T-helper 2 cell treated with Interferon-gamma antibody and Interleukin-4, amounts not matched to agents 5 μg/mL and 100 μg/mL, for 36 hours (primary cell): ENCODE measurements around the gene ZNF674.
"Not testable (repeated sequence)": the region's sequence is repeated elsewhere in the genome, so short reads cannot be mapped to it uniquely, and the experiment has no call there.

Experiments used
- DNase-seq: peaks from one replicate; pipeline ENCODE4 v3.0.0; 2021; ENCODE audit warnings: low spot score
- H3K27ac Mint-ChIP-seq: one replicate; pipeline ENCODE4 v1.8.0; 2021; ENCODE audit warnings: mild to moderate bottlenecking, mixed read lengths
- H3K27me3 Mint-ChIP-seq: one replicate; pipeline ENCODE4 v1.8.0; 2021; ENCODE audit warnings: low read depth, mixed read lengths
- H3K36me3 Mint-ChIP-seq: one replicate; pipeline ENCODE4 v1.8.0; 2021; ENCODE audit warnings: low read depth, mixed read lengths
- H3K4me1 Mint-ChIP-seq: one replicate; pipeline ENCODE4 v1.8.0; 2021; ENCODE audit warnings: low read depth, mixed read lengths
- H3K4me3 Mint-ChIP-seq: one replicate; pipeline ENCODE4 v1.8.0; 2022; ENCODE audit warnings: mild to moderate bottlenecking, moderate library complexity, mixed read lengths
- H3K9me3 Mint-ChIP-seq: one replicate; pipeline ENCODE4 v1.8.0; 2021; ENCODE audit warnings: mixed read lengths

ZNF674 gene

DNA sequence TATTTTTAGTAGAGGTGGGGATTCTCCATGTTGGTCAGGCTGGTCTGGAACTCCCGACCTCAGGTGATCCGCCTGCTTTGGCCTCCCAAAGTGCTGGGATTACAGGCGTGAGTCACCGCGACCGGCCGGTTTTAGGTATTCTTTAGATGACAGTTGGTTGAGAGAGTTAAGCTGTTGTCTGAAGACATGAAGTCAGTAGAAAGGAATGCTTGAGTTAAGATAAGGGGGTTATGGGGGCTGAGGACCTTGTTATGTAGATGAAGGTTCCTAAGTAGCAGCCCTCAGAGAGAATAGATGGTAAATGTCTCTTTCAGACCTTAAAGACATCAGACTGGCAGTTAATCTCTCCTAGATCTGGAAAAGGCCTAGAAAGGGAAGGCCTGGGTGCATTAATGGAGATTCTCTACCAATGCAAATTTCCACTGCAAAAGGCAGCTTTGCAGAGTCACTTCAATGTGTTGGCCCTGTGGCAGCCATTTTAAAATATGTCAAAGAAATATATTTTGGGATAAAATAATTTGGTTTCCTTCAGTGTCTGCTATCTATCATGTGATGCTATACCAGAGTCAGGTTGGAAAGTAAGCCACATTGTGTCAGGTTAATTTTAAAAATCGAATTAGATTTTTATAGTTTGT, 6.4 kb upstream of the ZNF674 start:
- Mint-ChIP-seq H3K27ac (no peak overlapping the region), H3K4me3 (no peak overlapping the region), H3K27me3 (no peaks in the 10 kb centered on the region), H3K36me3 (peaks cover 10% of the 10 kb centered on the region), H3K9me3 (no peaks in the 10 kb centered on the region), H3K4me1 (peaks cover 1% of the 10 kb centered on the region)
- no peak for DNase-seq

DNA sequence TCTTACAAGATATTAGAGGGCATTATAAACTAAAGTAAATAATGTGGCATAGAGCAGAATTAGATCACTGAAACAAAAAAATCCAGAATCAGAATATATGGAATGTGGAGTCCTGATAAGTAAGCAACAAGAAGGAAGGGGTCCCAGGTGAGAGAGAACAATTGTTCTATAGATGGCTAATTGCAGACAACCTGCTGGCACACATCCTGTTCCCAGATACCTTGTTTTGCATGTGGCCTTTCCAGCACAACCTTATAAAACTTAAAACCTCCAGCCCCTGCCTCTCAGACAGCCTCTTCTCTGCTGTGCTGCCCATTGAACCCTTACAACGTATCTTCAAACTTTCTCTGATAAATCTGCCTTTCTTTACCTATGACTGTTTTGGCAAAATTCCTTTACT, 4.7 kb upstream of the ZNF674 start:
- Mint-ChIP-seq H3K36me3 (peaks cover 12% of the 10 kb centered on the region), H3K4me1 (peaks cover 7% of the 10 kb centered on the region), H3K27me3 (no peaks in the 10 kb centered on the region), H3K4me3 (no peak overlapping the region), H3K9me3 (no peaks in the 10 kb centered on the region), H3K27ac (no peak overlapping the region)
- DNase-seq: no peak

DNA sequence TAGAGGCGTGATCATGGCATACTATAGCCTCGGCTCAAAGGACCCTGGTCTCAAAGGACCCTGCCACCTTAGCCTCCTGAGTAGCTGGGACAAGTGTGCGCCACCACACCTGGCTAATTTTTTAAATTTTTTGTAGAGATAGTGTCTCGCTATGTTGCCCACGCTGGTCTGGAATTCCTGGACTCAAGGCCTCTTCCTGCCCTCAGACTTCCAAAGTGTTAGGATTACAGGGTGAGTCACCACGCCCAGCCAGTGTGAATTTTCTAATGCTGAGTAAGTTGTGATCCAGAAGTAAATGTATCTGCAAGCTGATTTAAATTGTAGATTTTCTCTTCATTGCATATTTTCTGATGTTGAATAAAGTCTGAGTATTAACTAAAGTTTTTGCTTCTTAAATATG, 2.6 kb upstream of the ZNF674 start:
- no peaks in the 10 kb centered on the region for H3K27me3 Mint-ChIP-seq

DNA sequence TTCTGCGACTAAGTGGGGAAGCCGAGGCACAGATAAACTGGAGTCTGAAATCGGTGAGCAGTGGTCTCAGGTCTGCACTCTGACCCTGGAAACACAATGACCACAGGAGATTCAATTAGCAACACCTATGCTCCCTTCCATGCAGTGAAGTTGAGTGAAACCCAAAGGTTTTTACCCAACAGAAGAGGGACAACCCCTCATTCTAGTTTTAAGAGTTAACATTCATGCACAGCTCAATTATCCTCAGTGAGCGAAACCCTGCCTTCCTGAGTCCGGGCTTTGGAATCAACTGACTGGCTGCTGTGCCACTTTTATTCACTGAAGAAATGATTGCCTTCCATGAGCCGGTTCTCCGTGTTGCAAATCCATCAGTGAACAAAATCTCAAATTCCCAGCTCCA, 694 bp downstream of the ZNF674 start:
- Mint-ChIP-seq H3K27ac (peak overlapping the region; percentile 100), H3K4me3 (peak overlapping the region; percentile 97), H3K36me3 (peaks cover 19% of the 10 kb centered on the region), H3K4me1 (peaks cover 15% of the 10 kb centered on the region)
- H3K9me3 Mint-ChIP-seq, DNase-seq, H3K27me3 Mint-ChIP-seq: not testable (repeated sequence)

More for the DNA sequence above, 2.6 kb upstream of the ZNF674 start:
- Mint-ChIP-seq H3K4me3 (no peak overlapping the region), H3K36me3 (peaks cover 16% of the 10 kb centered on the region), H3K9me3 (no peaks in the 10 kb centered on the region), H3K27ac (no peak overlapping the region), H3K4me1 (peaks cover 15% of the 10 kb centered on the region)
- DNase-seq: no peak

DNA sequence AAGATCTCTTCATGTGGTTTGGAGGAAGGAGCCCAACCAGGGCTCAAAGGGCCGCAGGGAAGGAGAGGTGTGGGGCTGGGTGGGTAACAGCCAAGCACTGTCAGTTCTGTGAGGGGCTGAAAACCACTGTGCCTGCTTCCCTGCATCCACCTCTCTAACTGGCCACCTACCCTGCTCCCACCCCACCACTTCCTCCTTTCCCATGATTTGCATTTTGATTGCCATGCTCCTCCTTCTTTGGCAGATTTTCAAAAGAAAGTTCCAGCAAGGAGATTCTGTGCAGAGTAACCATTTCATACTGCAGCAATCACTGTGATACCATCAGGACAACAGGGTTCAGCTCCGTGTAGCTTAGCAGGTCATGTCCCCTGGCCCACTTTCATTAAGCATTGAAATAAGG, 1.8 kb downstream of the ZNF674 start:
- Mint-ChIP-seq H3K36me3 (peaks cover 13% of the 10 kb centered on the region), H3K4me3 (no peak overlapping the region), H3K9me3 (no peaks in the 10 kb centered on the region), H3K27me3 (no peaks in the 10 kb centered on the region), H3K27ac (no peak overlapping the region), H3K4me1 (peaks cover 15% of the 10 kb centered on the region)
- DNase-seq: no peak

DNA sequence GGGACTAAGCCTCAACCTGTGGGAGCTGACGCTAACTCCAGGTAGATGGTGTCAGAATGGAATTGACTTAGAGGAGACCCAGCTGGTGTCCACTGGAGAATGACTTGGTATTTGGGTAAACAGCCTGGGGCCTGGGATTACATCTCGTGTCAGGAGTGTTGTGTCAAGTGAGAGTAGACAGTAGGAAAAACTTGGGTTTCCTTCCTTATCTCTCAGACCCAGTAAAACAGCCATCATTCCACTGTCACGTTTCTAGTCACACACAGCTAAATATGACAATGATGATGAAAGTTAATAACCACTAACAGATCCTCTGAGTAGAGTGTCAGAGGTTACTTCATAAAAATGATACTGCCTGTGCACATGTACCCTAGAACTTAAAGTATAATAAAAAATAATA, 13.8 kb downstream of the ZNF674 start:
- H3K36me3 Mint-ChIP-seq: peaks cover 12% of the 10 kb centered on the region
- H3K27me3 Mint-ChIP-seq: no peaks in the 10 kb centered on the region
- H3K9me3 Mint-ChIP-seq: no peaks in the 10 kb centered on the region
- no peak overlapping the region for H3K27ac Mint-ChIP-seq
- H3K4me1 Mint-ChIP-seq: peaks cover 2% of the 10 kb centered on the region
- no peak overlapping the region for H3K4me3 Mint-ChIP-seq
- DNase-seq: no peak

DNA sequence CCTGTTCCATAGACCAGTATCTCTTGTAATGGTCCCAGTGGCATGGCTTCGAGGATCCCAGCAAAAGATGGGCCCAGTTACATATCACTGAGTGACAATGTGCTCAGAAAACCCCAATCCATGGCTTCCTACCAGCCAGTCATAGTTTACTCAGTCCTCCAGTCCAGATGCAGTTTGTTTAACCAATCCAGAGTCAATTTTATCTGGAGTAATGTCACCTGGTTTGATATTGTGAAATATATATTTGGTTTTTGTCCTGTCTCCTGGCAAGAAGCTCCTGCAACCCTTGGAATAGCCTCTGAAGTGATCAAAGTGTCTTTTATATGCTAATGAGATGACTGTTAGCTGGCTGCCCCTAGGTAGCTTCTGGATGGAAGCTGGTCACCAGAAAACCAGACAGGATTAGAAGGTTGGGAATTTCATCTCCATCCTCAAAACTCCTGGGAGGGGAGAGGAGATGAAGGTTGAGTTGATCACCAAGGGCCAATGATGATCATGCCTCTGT, 14.8 kb downstream of the ZNF674 start:
- H3K27me3 Mint-ChIP-seq, H3K27ac Mint-ChIP-seq, DNase-seq, H3K4me3 Mint-ChIP-seq, H3K4me1 Mint-ChIP-seq, H3K9me3 Mint-ChIP-seq: not testable (repeated sequence)
- H3K36me3 Mint-ChIP-seq: peaks cover 12% of the 10 kb centered on the region

DNA sequence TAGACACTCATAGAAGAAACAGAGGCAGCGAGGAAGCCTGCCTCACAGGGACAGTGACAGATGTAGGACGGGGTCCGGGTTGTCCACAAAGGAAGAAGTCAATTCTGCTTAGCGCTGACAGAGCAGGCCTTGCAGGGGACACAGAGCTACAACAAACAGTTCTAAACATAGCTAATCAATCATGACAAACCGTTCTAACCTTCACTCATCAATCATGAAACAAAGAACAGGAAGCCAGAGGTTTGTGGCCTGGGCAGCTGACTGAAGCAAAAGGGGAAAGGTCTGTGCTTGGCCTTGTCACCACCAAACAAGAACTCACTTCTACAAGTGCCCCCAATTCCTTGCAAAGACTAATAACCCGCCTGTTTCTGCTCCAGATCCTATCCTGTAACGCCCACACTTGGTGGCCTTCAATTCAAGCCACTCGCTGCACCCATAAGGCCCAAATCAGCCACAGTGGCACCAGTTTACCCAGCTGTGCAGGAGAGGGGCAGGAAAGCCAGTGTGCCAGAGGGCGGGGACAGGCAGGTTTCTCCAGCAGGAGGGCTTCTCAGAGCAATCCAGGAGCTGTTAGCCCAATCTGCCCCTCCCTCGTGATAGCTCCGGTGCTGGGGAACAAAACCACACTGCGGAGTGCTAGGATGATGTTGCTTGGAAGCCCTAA, 15.3 kb downstream of the ZNF674 start:
- H3K9me3 Mint-ChIP-seq, H3K4me1 Mint-ChIP-seq, H3K27ac Mint-ChIP-seq, DNase-seq, H3K27me3 Mint-ChIP-seq, H3K4me3 Mint-ChIP-seq: not testable (repeated sequence)
- peaks cover 12% of the 10 kb centered on the region for H3K36me3 Mint-ChIP-seq

DNA sequence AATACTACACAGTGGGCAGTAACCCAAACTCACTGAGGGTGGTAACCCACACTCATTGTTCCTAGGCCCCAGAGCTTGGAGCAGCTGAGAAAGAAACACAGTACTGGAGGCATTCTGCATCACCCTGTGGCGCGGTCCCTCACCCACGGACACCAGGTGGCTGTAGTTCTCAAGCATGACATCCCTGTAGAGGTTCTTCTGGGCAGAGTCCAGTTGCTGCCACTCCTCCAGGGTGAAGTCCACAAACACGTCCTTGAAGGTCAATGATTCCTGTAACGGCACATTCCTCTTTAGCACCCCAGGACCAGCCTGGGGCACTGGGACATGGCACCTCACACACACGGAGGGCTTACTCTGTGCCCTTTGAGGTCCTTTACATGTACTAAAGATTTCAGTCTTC, 16.6 kb downstream of the ZNF674 start:
- H3K36me3 Mint-ChIP-seq: peaks cover 12% of the 10 kb centered on the region
- not testable (repeated sequence) for H3K27ac Mint-ChIP-seq

DNA sequence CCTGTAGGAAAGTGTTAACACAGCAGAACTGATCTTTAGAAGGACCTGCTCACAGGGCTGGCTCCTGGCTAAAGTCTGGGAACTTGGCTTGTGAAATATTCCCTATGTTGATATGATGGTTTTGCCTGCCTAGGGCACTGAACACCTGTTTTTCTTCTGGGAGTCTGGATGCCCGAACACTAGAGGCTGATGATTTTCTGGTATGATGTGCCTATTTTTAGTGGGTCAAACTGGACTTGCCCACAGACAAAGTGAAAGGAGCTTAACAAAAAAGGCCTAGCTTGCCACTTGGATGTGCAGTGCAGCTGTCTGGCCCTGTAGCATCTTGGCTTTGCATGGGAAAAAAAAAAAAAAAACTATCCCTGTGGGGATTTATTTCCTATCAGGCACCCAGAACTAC, 39.1 kb downstream of the ZNF674 start:
- Mint-ChIP-seq H3K27ac (no peak overlapping the region), H3K9me3 (peaks cover 36% of the 10 kb centered on the region), H3K27me3 (no peaks in the 10 kb centered on the region), H3K4me1 (no peaks in the 10 kb centered on the region), H3K36me3 (peaks cover 38% of the 10 kb centered on the region), H3K4me3 (no peak overlapping the region)
- DNase-seq: no peak

More for the DNA sequence above, 16.6 kb downstream of the ZNF674 start:
- not testable (repeated sequence) for H3K27me3 Mint-ChIP-seq, H3K4me1 Mint-ChIP-seq, H3K4me3 Mint-ChIP-seq, DNase-seq, H3K9me3 Mint-ChIP-seq

DNA sequence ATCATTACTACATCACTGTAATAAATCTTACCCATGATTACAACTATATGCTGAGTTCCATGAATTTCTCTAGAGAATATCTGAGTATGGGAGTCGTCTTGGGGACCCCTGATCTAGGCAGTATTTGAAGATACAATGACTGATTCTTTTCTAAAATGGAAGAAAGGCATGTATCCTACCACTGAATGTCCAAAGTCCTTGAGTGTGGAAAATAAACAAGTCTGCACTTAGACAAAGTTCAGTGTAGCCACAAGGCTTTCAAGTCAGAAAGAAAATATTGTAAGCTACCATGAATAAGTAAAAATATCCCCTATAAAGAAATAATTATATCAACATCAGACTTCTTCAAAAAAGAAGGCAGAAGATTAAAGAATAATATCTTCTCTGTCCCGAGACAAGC, 42.4 kb downstream of the ZNF674 start:
- H3K27me3 Mint-ChIP-seq: no peaks in the 10 kb centered on the region
- H3K9me3 Mint-ChIP-seq: peaks cover 48% of the 10 kb centered on the region
- no peak overlapping the region for H3K27ac Mint-ChIP-seq
- H3K4me3 Mint-ChIP-seq: no peak overlapping the region
- H3K4me1 Mint-ChIP-seq: no peaks in the 10 kb centered on the region
- DNase-seq: no peak
- peaks cover 44% of the 10 kb centered on the region for H3K36me3 Mint-ChIP-seq

DNA sequence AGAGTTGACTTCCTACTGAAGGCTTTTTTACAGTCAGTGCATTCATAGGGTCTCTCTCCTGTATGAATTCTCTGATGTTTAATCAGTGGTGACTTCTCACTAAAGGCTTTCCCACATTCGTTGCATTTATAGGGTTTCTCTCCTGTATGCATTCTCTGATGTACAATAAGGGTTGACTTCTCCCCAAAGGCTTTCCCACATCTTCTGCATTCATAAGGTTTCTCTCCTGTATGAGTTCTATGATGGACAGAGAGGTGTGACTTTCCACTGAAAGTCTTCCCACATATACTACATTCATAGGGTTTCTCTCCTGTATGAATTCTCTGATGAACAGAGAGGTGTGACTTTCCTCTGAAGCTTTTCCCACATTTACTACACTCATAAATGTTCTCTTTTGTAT, 45.2 kb downstream of the ZNF674 start:
- Mint-ChIP-seq H3K9me3 (peaks cover 51% of the 10 kb centered on the region), H3K27me3 (no peaks in the 10 kb centered on the region), H3K27ac (no peak overlapping the region), H3K4me1 (no peaks in the 10 kb centered on the region), H3K36me3 (peaks cover 41% of the 10 kb centered on the region), H3K4me3 (no peak overlapping the region)
- no peak for DNase-seq

DNA sequence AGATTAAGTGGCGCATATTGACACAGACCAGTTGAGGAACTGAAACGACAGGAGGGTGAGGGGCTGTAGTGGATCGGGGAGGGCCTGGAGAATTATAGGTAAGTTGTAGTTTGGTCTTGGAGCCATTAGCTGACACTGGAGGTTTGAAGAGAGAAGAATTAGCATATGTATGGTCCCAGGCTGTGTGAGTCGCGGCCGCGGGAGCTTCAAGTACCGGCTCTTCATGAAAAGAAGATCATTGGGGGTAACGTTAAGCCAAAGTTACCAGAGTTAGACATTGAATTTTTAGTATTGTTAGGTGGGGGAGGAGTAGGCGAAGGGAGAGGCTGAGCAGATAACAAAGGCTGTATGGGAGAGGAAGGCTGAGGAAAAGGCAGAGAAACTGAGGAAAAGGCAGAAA, 56.5 kb downstream of the ZNF674 start:
- H3K9me3 Mint-ChIP-seq: peaks cover 32% of the 10 kb centered on the region
- H3K27me3 Mint-ChIP-seq: no peaks in the 10 kb centered on the region
- DNase-seq: no peak
- peaks cover 32% of the 10 kb centered on the region for H3K36me3 Mint-ChIP-seq
- no peaks in the 10 kb centered on the region for H3K4me1 Mint-ChIP-seq
- no peak overlapping the region for H3K27ac Mint-ChIP-seq
- H3K4me3 Mint-ChIP-seq: no peak overlapping the region

DNA sequence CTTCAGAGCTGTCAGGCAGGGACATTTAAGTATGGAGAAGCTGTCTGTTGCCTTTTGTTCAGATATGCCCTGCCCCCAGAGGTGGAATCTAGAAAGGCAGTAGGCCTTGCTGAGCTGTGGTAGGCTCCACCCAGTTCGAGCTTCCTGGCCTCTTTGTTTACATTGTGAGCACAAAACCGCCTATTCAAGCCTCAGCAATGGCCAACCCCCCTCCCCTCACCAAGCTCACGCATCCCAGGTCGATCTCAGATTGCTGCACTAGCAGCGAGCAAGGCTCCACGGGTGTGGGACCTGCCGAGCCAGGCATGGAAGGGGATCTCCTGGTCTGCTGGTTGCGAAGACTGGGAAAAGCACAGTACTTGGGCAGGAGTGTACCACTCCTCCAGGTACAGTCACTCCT, 59.3 kb downstream of the ZNF674 start:
- H3K27ac Mint-ChIP-seq: no peak overlapping the region
- H3K4me1 Mint-ChIP-seq: no peaks in the 10 kb centered on the region
- H3K36me3 Mint-ChIP-seq: peaks cover 45% of the 10 kb centered on the region
- H3K27me3 Mint-ChIP-seq: no peaks in the 10 kb centered on the region
- no peak for DNase-seq
- no peak overlapping the region for H3K4me3 Mint-ChIP-seq
- H3K9me3 Mint-ChIP-seq: peaks cover 40% of the 10 kb centered on the region

DNA sequence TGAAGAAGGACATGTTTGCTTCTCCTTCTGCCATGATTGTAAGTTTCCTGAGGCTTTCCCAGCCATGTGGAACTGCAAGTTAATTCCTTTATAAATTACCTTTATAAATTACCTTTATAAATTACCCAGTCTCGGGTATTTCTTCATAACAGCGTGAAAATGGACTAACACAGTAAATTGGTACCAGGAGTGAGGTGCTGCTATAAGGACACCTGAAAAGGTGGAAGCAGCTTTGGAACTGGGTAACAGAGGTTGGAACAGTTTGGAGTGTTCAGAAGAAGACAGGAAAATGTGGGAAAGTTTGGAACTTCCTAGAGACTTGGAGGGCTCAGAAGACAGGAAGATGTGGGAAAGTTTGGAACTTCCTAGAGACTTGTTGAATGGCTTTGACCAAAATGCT, 66.6 kb downstream of the ZNF674 start:
- H3K9me3 Mint-ChIP-seq: peaks cover 25% of the 10 kb centered on the region
- not testable (repeated sequence) for H3K27me3 Mint-ChIP-seq, H3K27ac Mint-ChIP-seq, DNase-seq, H3K4me1 Mint-ChIP-seq, H3K4me3 Mint-ChIP-seq
- H3K36me3 Mint-ChIP-seq: peaks cover 28% of the 10 kb centered on the region
